RWPE1 (cell line): ENCODE measurements around the gene LYG1.
A peak's percentile ranks its signal among the peaks of the same experiment; 100 is the strongest.
"Not testable (repeated sequence)": the region's sequence is repeated elsewhere in the genome, so short reads cannot be mapped to it uniquely, and the experiment has no call there.

Experiments
- CTCF ChIA-PET: fragments of 350-600 bp; sonication (Branson Sonifier 250); formaldehyde crosslinking; extraction: SDS; loops from one replicate; lab custom pipeline; 2021; lab: Yijun Ruan, JAX
- POLR2A ChIA-PET: fragments of 400-600 bp; formaldehyde crosslinking; extraction: SDS; loops from one replicate; lab custom pipeline; 2020; ENCODE audit warnings: antibody characterized with exemption; ENCODE audit not compliant: low non-redundant PET; lab: Yijun Ruan, JAX
- DNase-seq: peaks from one replicate; pipeline ENCODE4 v3.0.0; 2012; ENCODE audit warnings: low spot score
- H3K27ac ChIP-seq: fragments of 450-650 bp; 2 replicates; pipeline ENCODE4 v1.5.1; 2017
- CTCF ChIP-seq: fragments of 450-650 bp; conservative IDR thresholded peaks from 2 replicates; pipeline ENCODE4 v1.5.1; 2017; ENCODE audit warnings: low read depth, mild to moderate bottlenecking

Gene LYG1

GRCh38 chr2:99317161-99317872 is 16.3 kb upstream of the LYG1 start:
- no peak for TF ChIP-seq CTCF
- POLR2A ChIA-PET, result no interaction called here
- CTCF ChIA-PET, result interaction anchor here (0.6 kb wide), 1 partner anchor 1934 kb away, joined by 4 read pairs; no protein-coding TSS in a partner anchor
- no peak for DNase-seq
- H3K27ac ChIP-seq, result no peak overlapping the region

- ChIA-PET POLR2A (no interaction called here), CTCF (no interaction called here)
- DNase-seq, result no peak
- H3K27ac ChIP-seq, result no peak overlapping the region
- no peak for TF ChIP-seq CTCF
Measured at GRCh38 chr2:99299580-99299979, 1.4 kb downstream of the LYG1 start.

- CTCF ChIA-PET, result no interaction called here
- DNase-seq, result no peak
- TF ChIP-seq CTCF, result no peak
- H3K27ac ChIP-seq, result no peak overlapping the region
- POLR2A ChIA-PET, result no interaction called here
Measured at GRCh38 chr2:99297994-99298393, 3.0 kb downstream of the LYG1 start.

- TF ChIP-seq CTCF, result no peak
- no peak for DNase-seq
- no peak overlapping the region for H3K27ac ChIP-seq
- CTCF ChIA-PET, result no interaction called here
- POLR2A ChIA-PET, result no interaction called here
Measured at GRCh38 chr2:99285526-99285925, 15.5 kb downstream of the LYG1 start.

- no peak overlapping the region for H3K27ac ChIP-seq
- no peak for TF ChIP-seq CTCF
- ChIA-PET CTCF (no interaction called here), POLR2A (no interaction called here)
- DNase-seq, result no peak
Measured at GRCh38 chr2:99279969-99280695, 20.9 kb downstream of the LYG1 start.

- no peak overlapping the region; the same call in 1 of the 2 replicates for H3K27ac ChIP-seq
- ChIA-PET CTCF (interaction anchor here (0.6 kb wide), 1 partner anchor 11 kb away, joined by 5 read pairs; no protein-coding TSS in a partner anchor), POLR2A (no interaction called here)
- TF ChIP-seq CTCF, result no peak
- DNase-seq, result peak; percentile 66
Measured at GRCh38 chr2:99278793-99279291, 22.2 kb downstream of the LYG1 start.

GRCh38 chr2:99278195-99278765 is 22.7 kb downstream of the LYG1 start:
- DNase-seq, POLR2A ChIA-PET, H3K27ac ChIP-seq: not testable (repeated sequence)
- CTCF ChIA-PET, result interaction anchor here (0.6 kb wide), 1 partner anchor 11 kb away, joined by 5 read pairs; no protein-coding TSS in a partner anchor
